ENCODE data around the gene DGKQ. TPM values are rescaled to one million over a fixed set of nuclear protein-coding genes. Genes with fewer than 3 reads are reported as not detected.

DGKQ gene
- total RNA-seq, 1 experiment from 2014 or later, result 15.9 TPM

- TF ChIP-seq, protein P1, sequence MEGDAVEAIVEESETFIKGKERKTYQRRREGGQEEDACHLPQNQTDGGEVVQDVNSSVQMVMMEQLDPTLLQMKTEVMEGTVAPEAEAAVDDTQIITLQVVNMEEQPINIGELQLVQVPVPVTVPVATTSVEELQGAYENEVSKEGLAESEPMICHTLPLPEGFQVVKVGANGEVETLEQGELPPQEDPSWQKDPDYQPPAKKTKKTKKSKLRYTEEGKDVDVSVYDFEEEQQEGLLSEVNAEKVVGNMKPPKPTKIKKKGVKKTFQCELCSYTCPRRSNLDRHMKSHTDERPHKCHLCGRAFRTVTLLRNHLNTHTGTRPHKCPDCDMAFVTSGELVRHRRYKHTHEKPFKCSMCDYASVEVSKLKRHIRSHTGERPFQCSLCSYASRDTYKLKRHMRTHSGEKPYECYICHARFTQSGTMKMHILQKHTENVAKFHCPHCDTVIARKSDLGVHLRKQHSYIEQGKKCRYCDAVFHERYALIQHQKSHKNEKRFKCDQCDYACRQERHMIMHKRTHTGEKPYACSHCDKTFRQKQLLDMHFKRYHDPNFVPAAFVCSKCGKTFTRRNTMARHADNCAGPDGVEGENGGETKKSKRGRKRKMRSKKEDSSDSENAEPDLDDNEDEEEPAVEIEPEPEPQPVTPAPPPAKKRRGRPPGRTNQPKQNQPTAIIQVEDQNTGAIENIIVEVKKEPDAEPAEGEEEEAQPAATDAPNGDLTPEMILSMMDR (IDR thresholded peaks at IDR 0.05; ENCODE audit: unreplicated experiment), result no peak
- intact Hi-C loops (cut with micrococcal nuclease), result no loop called here
- ChIA-PET POLR2A (no interaction called here), CTCF (interaction anchor here (0.5 kb wide), 1 partner anchor 77 kb away, joined by 3 read pairs; no protein-coding TSS in a partner anchor)
- no peaks in the 10 kb centered on the region for H3K27me3 Mint-ChIP-seq (ENCODE audit: insufficient read depth, unreplicated experiment)
- H3K4me1 Mint-ChIP-seq (ENCODE audit: insufficient read depth, unreplicated experiment), result no peaks in the 10 kb centered on the region
- no peak for DNase-seq (ENCODE audit: unreplicated experiment)
- H3K4me3 Mint-ChIP-seq (ENCODE audit: unreplicated experiment), result no peak overlapping the region
- H3K9me3 Mint-ChIP-seq (ENCODE audit: unreplicated experiment), result no peaks in the 10 kb centered on the region
- H3K36me3 Mint-ChIP-seq (ENCODE audit: insufficient read depth, unreplicated experiment), result peaks cover 2% of the 10 kb centered on the region
- no peak overlapping the region for H3K27ac Mint-ChIP-seq (ENCODE audit: low read depth, unreplicated experiment)
- no TSS peak for BruUV-seq (replicated peaks)
Measured at GRCh38 chr4:991451-992296, 18.3 kb upstream of the DGKQ start.

- Mint-ChIP-seq H3K27me3 (ENCODE audit: insufficient read depth, unreplicated experiment) (no peaks in the 10 kb centered on the region), H3K4me3 (ENCODE audit: unreplicated experiment) (no peak overlapping the region), H3K36me3 (ENCODE audit: insufficient read depth, unreplicated experiment) (no peaks in the 10 kb centered on the region), H3K4me1 (ENCODE audit: insufficient read depth, unreplicated experiment) (no peaks in the 10 kb centered on the region), H3K27ac (ENCODE audit: low read depth, unreplicated experiment) (no peak overlapping the region), H3K9me3 (ENCODE audit: unreplicated experiment) (no peaks in the 10 kb centered on the region)
- BruUV-seq (replicated peaks), result no TSS peak
- TF ChIP-seq, protein P1 (IDR thresholded peaks at IDR 0.05; ENCODE audit: unreplicated experiment), result no peak
- intact Hi-C loops (cut with micrococcal nuclease), result no loop called here
- CTCF ChIA-PET, result interaction anchor here (0.5 kb wide), 1 partner anchor 76 kb away, joined by 3 read pairs; no protein-coding TSS in a partner anchor
- no peak for DNase-seq (ENCODE audit: unreplicated experiment)
- POLR2A ChIA-PET, result interaction anchor here (0.6 kb wide), 1 partner anchor 170 kb away, joined by 3 read pairs; no protein-coding TSS in a partner anchor
Measured at GRCh38 chr4:990746-991367, 17.5 kb upstream of the DGKQ start.

DNA sequence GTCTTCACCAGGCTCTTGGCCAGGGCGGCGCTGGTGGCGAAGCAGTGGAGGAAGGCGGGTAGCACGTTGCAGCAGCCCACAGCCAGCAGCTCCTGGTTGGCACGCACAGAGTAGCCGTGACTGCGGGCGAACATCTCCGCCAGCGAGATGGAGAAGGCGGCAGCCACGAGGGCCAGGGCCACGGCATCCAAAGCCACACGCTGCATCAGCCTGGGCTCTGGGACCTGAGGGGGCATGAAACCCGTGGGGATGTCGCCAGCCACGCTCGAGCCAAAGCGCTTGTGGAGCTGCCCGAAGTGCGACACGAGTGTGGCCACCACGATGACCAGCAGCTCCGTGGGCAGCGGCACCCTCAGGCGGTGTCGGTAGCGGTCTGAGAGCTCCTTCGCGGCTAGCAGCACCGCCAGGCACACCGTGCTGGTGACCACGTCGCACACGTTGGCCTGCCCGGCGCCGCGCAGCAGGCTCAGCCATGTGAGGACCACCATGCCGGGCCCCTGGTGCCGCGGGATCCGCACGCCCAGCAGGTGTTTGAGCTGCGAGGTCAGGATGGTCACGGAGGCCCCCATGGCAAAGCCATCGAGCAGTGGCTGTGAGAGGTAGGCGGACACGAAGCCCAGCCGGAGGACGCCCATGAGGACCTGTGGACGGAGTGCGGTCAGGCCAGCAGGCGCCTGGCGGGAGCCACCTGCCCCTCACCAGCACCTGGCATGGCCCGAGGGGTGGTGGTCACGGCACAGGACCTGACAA, 16.5 kb upstream of the DGKQ start:
- Mint-ChIP-seq H3K4me3 (ENCODE audit: unreplicated experiment) (no peak overlapping the region), H3K36me3 (ENCODE audit: insufficient read depth, unreplicated experiment) (no peaks in the 10 kb centered on the region), H3K27ac (ENCODE audit: low read depth, unreplicated experiment) (no peak overlapping the region), H3K9me3 (ENCODE audit: unreplicated experiment) (no peaks in the 10 kb centered on the region), H3K4me1 (ENCODE audit: insufficient read depth, unreplicated experiment) (no peaks in the 10 kb centered on the region), H3K27me3 (ENCODE audit: insufficient read depth, unreplicated experiment) (no peaks in the 10 kb centered on the region)
- POLR2A ChIA-PET, result no interaction called here
- intact Hi-C loops (cut with micrococcal nuclease), result no loop called here
- no peak for DNase-seq (ENCODE audit: unreplicated experiment)
- TF ChIP-seq, protein P1 (IDR thresholded peaks at IDR 0.05; ENCODE audit: unreplicated experiment), result no peak
- CTCF ChIA-PET, result interaction anchor here (0.5 to 0.7 kb wide), 4 partner anchors 128 to 355 kb away, joined by 3 to 4 read pairs (median 3); no protein-coding TSS in a partner anchor
- BruUV-seq (replicated peaks), result no TSS peak
